Putamen (tissue), 1 donor: ENCODE measurements around the gene VTI1A.
A peak's percentile ranks its signal among the peaks of the same experiment; 100 is the strongest.

ENCODE experiments used
- DNase-seq: peaks from one replicate; pipeline ENCODE4 v3.0.0-alpha.2; 2016; ENCODE audit warnings: low spot score

VTI1A gene

GRCh38 chr10:112785089-112785488 lies 338.1 kb downstream of the VTI1A start:
- DNase-seq: no peak

DNA sequence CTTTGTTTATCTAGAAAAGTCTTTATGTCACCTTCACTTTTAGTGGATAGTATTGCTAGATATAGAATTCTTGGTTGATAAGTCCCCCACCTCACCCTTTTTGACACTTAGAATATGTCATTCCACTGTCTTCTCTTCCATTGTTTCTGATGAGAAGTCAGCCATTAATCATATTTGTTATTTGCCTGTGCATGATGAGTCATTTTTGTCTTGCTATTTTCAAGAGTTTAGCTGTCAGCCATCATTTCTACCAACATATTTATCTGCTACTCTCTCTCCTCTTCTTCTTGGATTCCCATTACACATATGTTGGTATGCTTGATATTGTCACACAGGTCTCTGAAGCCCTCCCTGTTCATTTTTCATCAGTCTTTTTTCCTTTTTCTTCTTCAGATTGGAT lies 342.2 kb downstream of the VTI1A start:
- no peak for DNase-seq

DNA sequence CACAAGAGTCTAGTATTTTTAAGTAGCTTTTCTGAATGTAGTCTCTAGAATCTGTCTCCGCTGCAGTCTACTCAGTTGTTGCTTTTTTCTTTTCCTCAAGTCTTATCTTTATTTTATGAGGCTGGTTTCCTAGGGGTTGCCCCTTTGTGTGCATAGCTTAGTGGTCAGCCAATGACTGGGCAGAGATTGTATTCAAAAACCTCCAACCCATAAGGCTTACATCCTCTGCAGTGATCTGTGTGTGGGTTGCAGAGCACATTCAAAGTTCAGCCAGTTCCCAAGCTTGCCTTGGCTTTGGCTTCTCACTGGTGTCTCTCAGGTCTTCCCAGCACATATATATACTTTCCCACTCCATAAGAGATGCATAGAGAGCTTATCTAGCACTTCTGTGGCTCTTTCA lies 343.0 kb downstream of the VTI1A start:
- DNase-seq: no peak

DNA sequence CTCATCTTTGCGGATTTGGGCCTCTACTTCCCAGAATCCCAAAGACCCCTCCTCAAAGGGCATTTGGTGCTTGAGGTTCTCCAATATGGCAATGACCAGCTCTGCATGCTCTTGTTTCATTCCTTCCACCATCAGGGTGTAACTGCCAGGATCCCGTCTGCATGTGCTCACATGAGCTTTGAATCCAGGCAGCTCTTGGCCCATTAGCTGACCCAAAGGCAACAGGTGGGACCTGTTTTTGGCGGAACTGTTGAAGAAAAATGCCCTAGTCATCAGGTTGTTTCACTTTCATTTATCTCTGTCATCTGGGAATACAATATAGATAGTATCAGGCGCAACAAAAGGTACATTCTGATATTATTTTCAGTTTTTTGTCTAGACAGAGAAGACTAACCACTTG lies 343.9 kb downstream of the VTI1A start:
- no peak for DNase-seq

GRCh38 chr10:112791447-112791846 lies 344.4 kb downstream of the VTI1A start:
- DNase-seq: no peak

- DNase-seq: peak; percentile 15
Measured at GRCh38 chr10:112792487-112793201, 345.6 kb downstream of the VTI1A start.

GRCh38 chr10:112793202-112793921 lies 346.3 kb downstream of the VTI1A start:
- no peak for DNase-seq

DNA sequence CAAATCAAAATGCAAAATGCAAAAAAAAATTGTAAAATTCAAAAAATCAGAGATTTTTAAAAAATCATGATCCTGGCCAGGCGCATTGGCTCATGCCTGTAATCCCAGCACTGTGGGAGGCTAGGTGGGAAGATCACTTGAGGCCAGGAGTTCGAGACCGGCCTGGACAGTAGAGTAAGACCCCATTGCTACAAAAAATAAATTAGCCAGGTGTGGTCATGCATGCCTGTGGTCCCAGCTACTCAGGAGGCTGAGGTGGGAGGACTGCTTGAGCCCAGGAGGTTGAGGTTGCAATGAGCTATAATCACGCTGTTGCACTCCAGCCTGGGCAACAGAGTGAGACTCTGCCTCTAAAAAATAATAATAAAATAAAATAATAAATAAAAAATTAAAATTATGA lies 347.2 kb downstream of the VTI1A start:
- DNase-seq: no peak

DNA sequence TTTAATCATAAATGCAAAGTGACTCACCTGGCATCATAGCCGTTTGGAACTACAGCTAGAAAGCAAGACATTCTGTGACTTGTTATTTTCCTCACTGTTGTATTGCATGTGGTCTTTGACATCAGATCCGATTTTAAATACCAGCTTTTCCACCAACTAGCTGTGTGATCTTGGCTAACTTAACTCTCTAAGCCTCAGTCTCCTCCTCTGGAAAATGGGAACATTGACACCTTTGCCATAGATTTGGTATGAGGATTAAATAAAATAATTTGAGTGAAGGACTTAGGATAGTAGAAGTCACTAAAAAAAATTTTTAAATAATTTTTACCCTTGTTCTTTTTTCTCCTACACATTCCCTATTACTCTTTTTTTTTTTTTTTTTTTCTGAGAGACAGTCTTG lies 348.1 kb downstream of the VTI1A start:
- no peak for DNase-seq

DNA sequence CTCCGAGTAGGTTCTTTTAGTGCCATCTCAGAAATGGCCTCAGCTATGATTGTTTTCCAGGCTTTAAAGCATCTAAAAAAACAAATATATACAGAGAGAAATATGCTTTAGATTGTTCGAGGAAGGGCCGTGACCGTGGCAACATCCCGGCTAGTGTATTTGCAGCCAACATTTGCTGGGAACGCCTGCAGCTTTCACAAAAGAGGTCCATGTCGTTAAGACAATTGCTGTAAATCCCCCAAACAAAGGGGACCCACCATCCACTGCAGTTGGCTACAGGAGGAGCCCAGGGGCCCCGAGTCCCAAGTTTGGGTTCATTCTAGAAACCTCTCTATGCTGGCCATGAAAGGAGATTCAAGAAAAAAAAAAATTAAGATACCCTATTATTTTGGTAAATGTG lies 350.2 kb downstream of the VTI1A start:
- DNase-seq: no peak

DNA sequence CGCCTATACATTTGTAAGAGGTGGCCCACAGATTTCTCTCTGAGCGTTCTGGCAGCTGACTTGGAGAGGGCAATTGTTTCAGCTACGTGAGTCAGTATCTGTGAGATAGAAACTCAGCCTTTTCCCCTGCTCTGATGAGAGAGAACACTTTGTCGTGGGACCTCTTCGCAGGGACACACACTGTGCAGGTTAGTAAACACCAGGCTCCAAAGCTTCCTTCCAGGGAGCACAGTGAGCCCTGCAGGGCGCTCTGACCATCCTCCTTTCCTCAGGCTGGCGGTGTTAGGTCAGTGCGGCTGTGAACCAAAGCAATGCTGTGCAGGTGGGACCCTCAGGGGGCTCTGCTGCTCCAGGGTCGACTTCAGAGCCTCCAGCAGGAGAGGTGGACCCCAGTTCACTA lies 350.8 kb downstream of the VTI1A start:
- DNase-seq: no peak

- DNase-seq: no peak
Measured at GRCh38 chr10:112799038-112799437, 352.0 kb downstream of the VTI1A start.

GRCh38 chr10:112799726-112800510 lies 352.9 kb downstream of the VTI1A start:
- no peak for DNase-seq

- no peak for DNase-seq
Measured at GRCh38 chr10:112801004-112801403, 354.0 kb downstream of the VTI1A start.

DNA sequence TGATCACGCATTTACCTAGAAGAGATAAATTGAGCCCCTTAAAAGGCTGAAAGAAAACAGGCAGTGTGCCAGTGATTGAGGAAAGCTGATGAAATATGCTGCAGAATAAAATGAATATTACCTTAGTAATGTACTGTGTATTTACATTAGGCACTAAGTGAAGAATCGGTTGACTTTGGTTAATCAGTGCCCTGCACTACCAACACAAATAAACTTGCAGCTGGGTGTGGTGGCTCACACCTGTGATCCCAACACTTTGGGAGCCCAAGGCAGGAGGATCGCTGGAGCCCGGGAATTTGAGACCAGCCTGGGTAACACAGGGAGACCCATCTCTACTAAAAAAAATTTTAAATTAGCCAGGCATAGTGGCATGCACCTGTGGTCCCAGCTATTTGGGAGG lies 354.7 kb downstream of the VTI1A start:
- DNase-seq: no peak

DNA sequence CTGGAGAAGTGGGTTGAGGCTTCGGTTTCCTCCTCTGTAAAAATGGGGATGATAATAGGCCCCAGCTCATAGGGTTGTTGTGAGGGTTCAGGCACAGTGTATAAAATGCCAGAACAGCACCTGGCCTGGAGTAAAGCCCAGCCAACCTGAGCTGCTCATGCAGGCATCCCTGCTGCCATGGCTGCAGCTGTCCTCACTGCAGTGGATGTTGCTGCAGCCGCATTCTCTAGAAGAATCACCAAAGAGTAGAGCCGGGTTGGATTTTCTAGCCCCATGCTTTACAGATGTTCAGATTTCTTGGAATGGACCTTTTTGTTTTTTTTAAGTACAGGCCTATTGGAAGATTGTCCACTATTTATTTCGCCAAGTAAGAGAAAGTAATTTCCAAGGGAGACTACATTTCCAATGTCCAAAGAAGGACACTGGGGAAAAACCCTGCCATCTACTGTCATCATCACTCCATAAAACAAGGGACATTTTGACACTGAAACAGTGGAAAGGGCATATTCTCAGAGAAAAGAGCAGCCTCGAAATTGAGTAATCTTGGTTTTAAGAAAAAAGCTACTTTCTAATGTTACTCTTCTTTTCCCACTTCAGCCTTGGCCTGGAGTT lies 355.5 kb downstream of the VTI1A start:
- DNase-seq: no peak

DNA sequence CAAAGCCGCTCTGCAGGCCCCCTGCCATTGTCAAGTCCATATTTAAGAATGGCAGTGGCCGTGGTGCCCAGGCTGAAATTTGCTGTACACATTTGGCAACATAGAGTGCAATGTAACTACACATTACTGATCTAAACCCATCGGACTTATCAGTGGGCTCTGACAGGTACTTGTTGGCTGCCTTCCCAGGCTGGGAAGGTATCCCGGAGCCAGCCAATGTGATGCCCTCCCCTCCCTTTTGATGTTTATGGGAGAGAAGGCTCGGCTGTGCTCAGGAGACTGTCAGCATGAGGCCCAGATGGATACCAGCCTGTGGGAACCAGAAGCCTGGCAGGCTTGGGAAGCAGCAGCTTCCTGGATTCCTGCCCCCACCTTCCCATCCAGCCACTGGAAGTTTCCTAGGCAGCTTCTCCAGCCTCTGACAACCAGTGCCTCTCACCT lies 357.0 kb downstream of the VTI1A start:
- DNase-seq: no peak

- DNase-seq: no peak
Measured at GRCh38 chr10:112805254-112805590, 358.2 kb downstream of the VTI1A start.

DNA sequence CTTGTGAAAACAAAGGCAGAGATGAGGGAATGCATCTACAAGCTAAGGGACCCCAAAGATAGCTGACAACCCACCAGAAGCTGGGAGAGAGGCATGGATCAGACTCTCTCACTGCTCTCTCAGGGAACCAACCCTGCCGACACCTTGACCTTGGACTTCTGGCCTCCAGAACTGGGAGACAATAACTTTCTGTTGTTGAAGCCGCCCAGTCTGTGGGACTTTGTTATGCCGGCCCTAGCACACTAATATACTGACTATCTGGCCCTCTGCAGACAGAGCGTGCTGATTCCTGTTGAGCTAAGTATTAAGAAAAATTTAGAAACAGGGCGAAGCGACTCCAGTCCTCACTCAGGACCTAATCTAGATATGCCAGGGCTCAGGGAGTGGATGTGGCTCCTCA lies 358.7 kb downstream of the VTI1A start:
- no peak for DNase-seq

GRCh38 chr10:112807013-112807412 lies 360.0 kb downstream of the VTI1A start:
- no peak for DNase-seq

DNA sequence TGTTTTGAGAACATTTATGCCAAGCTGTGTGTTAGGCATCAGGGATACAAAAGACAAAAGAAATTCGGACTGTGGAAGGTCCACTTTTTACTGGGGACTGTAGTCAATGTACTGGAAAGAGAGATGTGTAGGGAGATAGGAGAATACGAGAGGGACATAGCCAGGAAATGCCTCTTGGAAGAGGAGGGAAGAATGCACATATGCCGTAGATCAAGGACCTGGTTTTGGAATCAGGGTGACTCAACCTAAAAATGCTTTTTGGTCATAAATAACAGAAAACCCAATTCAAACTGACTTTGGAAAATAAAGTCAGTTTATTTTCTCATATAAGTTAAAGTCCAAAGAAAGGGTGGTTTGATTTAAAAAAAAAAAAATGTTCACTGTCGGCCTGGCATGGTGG lies 362.7 kb downstream of the VTI1A start:
- no peak for DNase-seq

- no peak for DNase-seq
Measured at GRCh38 chr10:112810711-112811151, 363.7 kb downstream of the VTI1A start.
